GM23338 (cell line): ENCODE results near the gene EBLN1. TPM values are rescaled to one million over a fixed set of nuclear protein-coding genes. Genes with fewer than 3 reads are reported as not detected.

ENCODE experiments used
- ATAC-seq: fragments of 200-7000 bp; cut with Tn5 transposase; 3 replicates; pipeline ENCODE4 v1.9.1; 2020
- DNase-seq: peaks from one replicate; pipeline ENCODE4 v3.0.0-alpha.2; 2015; ENCODE audit warnings: low spot score
- H2AFZ ChIP-seq: fragments of 200-600 bp; sonication (generic); 2 replicates; pipeline ENCODE4 v1.8.0; 2016; ENCODE audit warnings: antibody characterized with exemption, mild to moderate bottlenecking, moderate library complexity
- H3F3A ChIP-seq: fragments of 200-600 bp; sonication (generic); replicated peaks from 2 replicates; pipeline ENCODE4 v1.8.0; 2017; ENCODE audit warnings: antibody characterized with exemption, mixed run types, low read depth
- H3K27ac ChIP-seq: fragments of 200-600 bp; sonication (generic); 2 replicates; pipeline ENCODE4 v1.6.1; 2016; ENCODE audit warnings: low read depth
- H3K27me3 ChIP-seq: fragments of 200-600 bp; sonication (generic); 2 replicates; pipeline ENCODE4 v1.8.0; 2016; ENCODE audit warnings: mild to moderate bottlenecking, mixed run types, moderate library complexity; ENCODE audit not compliant: insufficient read depth
- H3K36me3 ChIP-seq: fragments of 200-600 bp; sonication (generic); 2 replicates; pipeline ENCODE4 v1.8.0; 2016; ENCODE audit warnings: mild to moderate bottlenecking; ENCODE audit not compliant: insufficient read depth
- H3K4me1 ChIP-seq: fragments of 200-600 bp; sonication (generic); 2 replicates; pipeline ENCODE4 v1.8.0; 2016; ENCODE audit warnings: mild to moderate bottlenecking, moderate library complexity; ENCODE audit not compliant: insufficient read depth
- H3K4me2 ChIP-seq: fragments of 200-600 bp; sonication (generic); 2 replicates; pipeline ENCODE4 v1.7.1; 2017; ENCODE audit warnings: mixed run types
- H3K4me3 ChIP-seq: fragments of 200-600 bp; sonication (generic); 2 replicates; pipeline ENCODE4 v1.6.1; 2016; ENCODE audit warnings: mixed run types
- H3K79me2 ChIP-seq: fragments of 200-600 bp; sonication (generic); replicated peaks from 2 replicates; pipeline ENCODE4 v1.8.0; 2017; ENCODE audit warnings: mild to moderate bottlenecking; ENCODE audit not compliant: insufficient read depth
- H3K9me2 ChIP-seq: fragments of 200-600 bp; sonication (generic); 2 replicates; pipeline ENCODE4 v1.8.0; 2017; ENCODE audit not compliant: insufficient read depth
- H4K20me1 ChIP-seq: fragments of 200-600 bp; sonication (generic); replicated peaks from 2 replicates; pipeline ENCODE4 v1.8.0; 2017; ENCODE audit warnings: mild to moderate bottlenecking; ENCODE audit not compliant: insufficient read depth
- H3K27ac Mint-ChIP-seq: 2 replicates; pipeline ENCODE4 v1.8.0; 2020; ENCODE audit warnings: inconsistent platforms, mild to moderate bottlenecking, moderate library complexity, mixed read lengths
- H3K27me3 Mint-ChIP-seq: 3 replicates; pipeline ENCODE4 v1.8.0; 2022; ENCODE audit warnings: low read depth, mild to moderate bottlenecking, moderate library complexity, mixed read lengths, inconsistent platforms; ENCODE audit not compliant: insufficient read depth, poor library complexity
- H3K36me3 Mint-ChIP-seq: 3 replicates; pipeline ENCODE4 v1.8.0; 2021; ENCODE audit warnings: low read depth, mild to moderate bottlenecking, inconsistent platforms, moderate library complexity, mixed read lengths
- H3K4me1 Mint-ChIP-seq: 3 replicates; pipeline ENCODE4 v1.8.0; 2020; ENCODE audit warnings: mild to moderate bottlenecking, inconsistent platforms, mixed read lengths
- H3K4me3 Mint-ChIP-seq: 3 replicates; pipeline ENCODE4 v1.8.0; 2021; ENCODE audit warnings: moderate library complexity, mild to moderate bottlenecking, inconsistent platforms, mixed read lengths
- H3K9me3 Mint-ChIP-seq: 3 replicates; pipeline ENCODE4 v1.8.0; 2020; ENCODE audit warnings: moderate library complexity, mild to moderate bottlenecking, inconsistent platforms, mixed read lengths
- CREB1 ChIP-seq: fragments of 250-450 bp; sonication (Bioruptor Pico); IDR thresholded peaks from 2 replicates; pipeline ENCODE4 v1.5.0; 2020; ENCODE audit warnings: low read depth, mild to moderate bottlenecking, moderate library complexity
- CTCF ChIP-seq, 2 experiments: fragments of 200-600 bp in 1 of 2; sonication (generic) in 1 of 2; conservative IDR thresholded peaks; 2 replicates each; pipeline versions ENCODE4 v1.5.1 to v1.6.1; 2016 to 2017; ENCODE audit warnings: antibody characterized with exemption in 2 of 2, low read depth in 2 of 2, mild to moderate bottlenecking in 2 of 2, moderate library complexity in 1 of 2
- EZH2 ChIP-seq: fragments of 200-600 bp; sonication (generic); IDR thresholded peaks from one replicate; pipeline ENCODE4 v1.8.0; 2017; ENCODE audit warnings: antibody characterized with exemption, mild to moderate bottlenecking, low read depth; ENCODE audit not compliant: unreplicated experiment
- EZH2phosphoT487 ChIP-seq: fragments of 200-600 bp; sonication (generic); IDR thresholded peaks from one replicate; pipeline ENCODE4 v1.8.1; 2018; ENCODE audit warnings: antibody characterized with exemption; ENCODE audit not compliant: unreplicated experiment
- JUNB ChIP-seq: IDR thresholded peaks from one replicate; pipeline ENCODE4 v1.6.1; 2016; ENCODE audit warnings: antibody characterized with exemption; ENCODE audit not compliant: unreplicated experiment
- NANOG ChIP-seq: IDR thresholded peaks from 2 replicates; pipeline ENCODE4 v1.6.1; 2016; ENCODE audit warnings: antibody characterized with exemption, borderline replicate concordance
- POLR2AphosphoS5 ChIP-seq: IDR thresholded peaks from 2 replicates; pipeline ENCODE4 v1.6.1; 2016; ENCODE audit warnings: antibody characterized with exemption, low read depth
- STAT1 ChIP-seq: IDR thresholded peaks from one replicate; pipeline ENCODE4 v1.6.1; 2016; ENCODE audit warnings: antibody characterized with exemption; ENCODE audit not compliant: unreplicated experiment
- ZNF114 ChIP-seq: fragments of 250-450 bp; sonication (Bioruptor Pico); IDR thresholded peaks from 2 replicates; pipeline ENCODE4 v1.5.0; 2020; ENCODE audit warnings: mild to moderate bottlenecking, moderate library complexity
- ZNF331 ChIP-seq: fragments of 250-450 bp; sonication (Bioruptor Pico); IDR thresholded peaks from 2 replicates; pipeline ENCODE4 v1.5.0; 2020; ENCODE audit warnings: low read depth, mild to moderate bottlenecking, moderate library complexity
- ZNF462 ChIP-seq: fragments of 250-450 bp; sonication (Bioruptor Pico); IDR thresholded peaks from 2 replicates; pipeline ENCODE4 v1.5.0; 2020; ENCODE audit warnings: mild to moderate bottlenecking, moderate library complexity
- polyA plus RNA-seq: library from polyadenylated mRNA; unstranded; fragments of >200 nt; fragmentation: Nextera tagmentation; extraction: Ambion mirVana; gene quantifications from 2 replicates; pipeline ENCODE4 v1.2.1, GENCODE V29; 2016
- total RNA-seq: library from RNA; depleted of rRNA; stranded (reverse); fragments of >200 nt; shearing (Covaris generic); gene quantifications from 2 replicates; pipeline ENCODE4 v1.2.3, GENCODE V29; 2014
- TF ChIP-seq, protein P1 (sequence below): IDR thresholded peaks from one replicate; pipeline ENCODE4 v1.6.1; 2018; ENCODE audit warnings: antibody characterized with exemption; ENCODE audit not compliant: unreplicated experiment
- TF ChIP-seq, protein P2 (sequence below): IDR thresholded peaks from 2 replicates; pipeline ENCODE4 v1.6.1; 2016; ENCODE audit warnings: antibody characterized with exemption

The EBLN1 gene
- total and polyA plus RNA-seq, 2 experiments from 2014 or later: not detected

- H3K4me1 Mint-ChIP-seq: peaks cover 3% of the 10 kb centered on the region; the same call in 1 of the 3 replicates
- ATAC-seq: no peak
- no peaks in the 10 kb centered on the region for H3F3A ChIP-seq
These were observed 8.8 kb upstream of the EBLN1 start for GRCh38 chr10:22226599-22226998.

More at GRCh38 chr10:22226599-22226998, 8.8 kb upstream of the EBLN1 start:
- no peak for TF ChIP-seq POLR2AphosphoS5
- TF ChIP-seq ZNF462 (CRISPR knock-in tag): no peak
- TF ChIP-seq ZNF114 (CRISPR knock-in tag): no peak
- no peak for TF ChIP-seq CREB1 (CRISPR knock-in tag)
- no peak for TF ChIP-seq NANOG
- no peak for TF ChIP-seq STAT1
- TF ChIP-seq ZNF331 (CRISPR knock-in tag): no peak
- TF ChIP-seq, protein P1, sequence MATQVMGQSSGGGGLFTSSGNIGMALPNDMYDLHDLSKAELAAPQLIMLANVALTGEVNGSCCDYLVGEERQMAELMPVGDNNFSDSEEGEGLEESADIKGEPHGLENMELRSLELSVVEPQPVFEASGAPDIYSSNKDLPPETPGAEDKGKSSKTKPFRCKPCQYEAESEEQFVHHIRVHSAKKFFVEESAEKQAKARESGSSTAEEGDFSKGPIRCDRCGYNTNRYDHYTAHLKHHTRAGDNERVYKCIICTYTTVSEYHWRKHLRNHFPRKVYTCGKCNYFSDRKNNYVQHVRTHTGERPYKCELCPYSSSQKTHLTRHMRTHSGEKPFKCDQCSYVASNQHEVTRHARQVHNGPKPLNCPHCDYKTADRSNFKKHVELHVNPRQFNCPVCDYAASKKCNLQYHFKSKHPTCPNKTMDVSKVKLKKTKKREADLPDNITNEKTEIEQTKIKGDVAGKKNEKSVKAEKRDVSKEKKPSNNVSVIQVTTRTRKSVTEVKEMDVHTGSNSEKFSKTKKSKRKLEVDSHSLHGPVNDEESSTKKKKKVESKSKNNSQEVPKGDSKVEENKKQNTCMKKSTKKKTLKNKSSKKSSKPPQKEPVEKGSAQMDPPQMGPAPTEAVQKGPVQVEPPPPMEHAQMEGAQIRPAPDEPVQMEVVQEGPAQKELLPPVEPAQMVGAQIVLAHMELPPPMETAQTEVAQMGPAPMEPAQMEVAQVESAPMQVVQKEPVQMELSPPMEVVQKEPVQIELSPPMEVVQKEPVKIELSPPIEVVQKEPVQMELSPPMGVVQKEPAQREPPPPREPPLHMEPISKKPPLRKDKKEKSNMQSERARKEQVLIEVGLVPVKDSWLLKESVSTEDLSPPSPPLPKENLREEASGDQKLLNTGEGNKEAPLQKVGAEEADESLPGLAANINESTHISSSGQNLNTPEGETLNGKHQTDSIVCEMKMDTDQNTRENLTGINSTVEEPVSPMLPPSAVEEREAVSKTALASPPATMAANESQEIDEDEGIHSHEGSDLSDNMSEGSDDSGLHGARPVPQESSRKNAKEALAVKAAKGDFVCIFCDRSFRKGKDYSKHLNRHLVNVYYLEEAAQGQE: no peak
- TF ChIP-seq JUNB: no peak
- TF ChIP-seq, protein P2, sequence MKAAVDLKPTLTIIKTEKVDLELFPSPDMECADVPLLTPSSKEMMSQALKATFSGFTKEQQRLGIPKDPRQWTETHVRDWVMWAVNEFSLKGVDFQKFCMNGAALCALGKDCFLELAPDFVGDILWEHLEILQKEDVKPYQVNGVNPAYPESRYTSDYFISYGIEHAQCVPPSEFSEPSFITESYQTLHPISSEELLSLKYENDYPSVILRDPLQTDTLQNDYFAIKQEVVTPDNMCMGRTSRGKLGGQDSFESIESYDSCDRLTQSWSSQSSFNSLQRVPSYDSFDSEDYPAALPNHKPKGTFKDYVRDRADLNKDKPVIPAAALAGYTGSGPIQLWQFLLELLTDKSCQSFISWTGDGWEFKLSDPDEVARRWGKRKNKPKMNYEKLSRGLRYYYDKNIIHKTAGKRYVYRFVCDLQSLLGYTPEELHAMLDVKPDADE: no peak
- TF ChIP-seq EZH2: no peak
- TF ChIP-seq EZH2phosphoT487: no peak
- TF ChIP-seq CTCF (conservative IDR thresholded peaks at IDR 0.05; ENCODE audit: low read depth in 2 of 2): no peak
- peaks cover 4% of the 10 kb centered on the region for H3K9me3 Mint-ChIP-seq
- no peaks in the 10 kb centered on the region for H3K9me2 ChIP-seq
- no peaks in the 10 kb centered on the region for H3K79me2 ChIP-seq
- H3K4me3 ChIP-seq: no peak overlapping the region
- peaks cover 10% of the 10 kb centered on the region for H3K27me3 Mint-ChIP-seq
- no peak overlapping the region for H3K4me3 Mint-ChIP-seq
- H3K36me3 Mint-ChIP-seq: peaks cover 3% of the 10 kb centered on the region; the same call in 2 of the 3 replicates
- no peak overlapping the region for H2AFZ ChIP-seq
- no peak overlapping the region for H3K4me2 ChIP-seq
- no peak overlapping the region for H3K27ac ChIP-seq
- H3K27ac Mint-ChIP-seq: no peak overlapping the region
- no peak for DNase-seq
- H4K20me1 ChIP-seq: no peaks in the 10 kb centered on the region
- no peaks in the 10 kb centered on the region for H3K36me3 ChIP-seq
- H3K4me1 ChIP-seq: peaks cover 8% of the 10 kb centered on the region
- H3K27me3 ChIP-seq: no peaks in the 10 kb centered on the region; the same call in 1 of the 2 replicates
